OCI-LY7 (cell line): ENCODE measurements around the gene KCNB1. TPM values are rescaled to one million over a fixed set of nuclear protein-coding genes. Genes with fewer than 3 reads are reported as not detected.

Experiments used
- BruUV-seq: library from RNA; stranded (reverse); fragments of 400-500 nt; replicated peaks from 2 replicates; lab custom pipeline; 2021; lab: Mats Ljungman, UMichigan
- CTCF ChIA-PET: fragments of 300-600 bp; sonication (Branson Sonifier 250); formaldehyde crosslinking; loops from one replicate; lab custom pipeline; 2022; ENCODE audit warnings: antibody characterized with exemption; ENCODE audit not compliant: unreplicated experiment; lab: Charles Lee
- POLR2A ChIA-PET: fragments of 300-600 bp; sonication (Branson Sonifier 250); formaldehyde crosslinking; loops from one replicate; lab custom pipeline; 2022; ENCODE audit warnings: antibody characterized with exemption; lab: Charles Lee
- DNase-seq: peaks from one replicate; pipeline ENCODE4 v3.0.0-alpha.2; 2015; ENCODE audit warnings: low spot score
- H2AFZ ChIP-seq: fragments of 200-600 bp; sonication (generic), shearing (Covaris generic); 2 replicates; pipeline ENCODE4 v1.6.1; 2014; ENCODE audit warnings: mild to moderate bottlenecking, antibody characterized with exemption, low read length, moderate library complexity
- H3K27ac ChIP-seq: fragments of 200-600 bp; sonication (generic); 2 replicates; pipeline ENCODE4 v1.5.1; 2014; ENCODE audit warnings: mixed run types, low read depth, mild to moderate bottlenecking, moderate library complexity, low read length, inconsistent platforms; ENCODE audit not compliant: poor library complexity, severe bottlenecking
- H3K36me3 ChIP-seq: fragments of 200-600 bp; sonication (generic); 2 replicates; pipeline ENCODE4 v1.6.1; 2014; ENCODE audit warnings: mild to moderate bottlenecking, antibody characterized with exemption, low read length, moderate library complexity, mixed read lengths; ENCODE audit not compliant: insufficient read depth
- H3K4me1 ChIP-seq: fragments of 200-600 bp; sonication (generic); 2 replicates; pipeline ENCODE4 v1.5.1; 2014; ENCODE audit warnings: mild to moderate bottlenecking, low read length; ENCODE audit not compliant: insufficient read depth, poor library complexity, severe bottlenecking
- H3K4me2 ChIP-seq: fragments of 200-600 bp; sonication (generic); 2 replicates; pipeline ENCODE4 v1.6.1; 2014; ENCODE audit warnings: mild to moderate bottlenecking, low read length
- H3K4me3 ChIP-seq: fragments of 200-600 bp; sonication (generic); 2 replicates; pipeline ENCODE4 v1.5.1; 2014; ENCODE audit warnings: mild to moderate bottlenecking, low read depth, low read length; ENCODE audit not compliant: poor library complexity, severe bottlenecking
- H3K79me2 ChIP-seq: fragments of 200-600 bp; sonication (generic); 2 replicates; pipeline ENCODE4 v1.6.1; 2016; ENCODE audit warnings: low read depth, mild to moderate bottlenecking, low read length, moderate library complexity, mixed read lengths; ENCODE audit not compliant: insufficient read depth
- H3K9me2 ChIP-seq: fragments of 200-600 bp; sonication (generic); 2 replicates; pipeline ENCODE4 v1.6.1; 2016; ENCODE audit warnings: mild to moderate bottlenecking, low read length, mixed read lengths; ENCODE audit not compliant: insufficient read depth
- H3K9me3 ChIP-seq: fragments of 200-600 bp; sonication (generic); 2 replicates; pipeline ENCODE4 v1.6.1; 2014; ENCODE audit warnings: mild to moderate bottlenecking, mixed run types, low read length, mixed read lengths
- H4K20me1 ChIP-seq: fragments of 200-600 bp; sonication (generic); 2 replicates; pipeline ENCODE4 v1.6.1; 2014; ENCODE audit warnings: mild to moderate bottlenecking, antibody characterized with exemption, low read length, moderate library complexity, mixed read lengths; ENCODE audit not compliant: insufficient read depth
- EZH2phosphoT487 ChIP-seq: fragments of 200-600 bp; sonication (generic); IDR thresholded peaks from 2 replicates; pipeline ENCODE4 v1.6.1; 2018; ENCODE audit warnings: low read depth, borderline replicate concordance, mild to moderate bottlenecking, mixed run types, antibody characterized with exemption, low read length, moderate library complexity, mixed read lengths
- intact Hi-C: fragments of 100-400 bp; cut with micrococcal nuclease; formaldehyde crosslinking; loops from one replicate; pipeline ENCODE4 v1.10.0; 2022; ENCODE audit not compliant: unreplicated experiment
- total RNA-seq, 2 experiments: library from RNA; depleted of rRNA in 1 of 2; stranded (reverse); fragments of >200 nt in 1 of 2; shearing (Covaris generic) in 1 of 2; gene quantifications; 2 replicates each; pipeline ENCODE4 v1.2.3, GENCODE V29; 2014 to 2022
- TF ChIP-seq, protein P1 (sequence below): fragments of 200-600 bp; sonication (generic); conservative IDR thresholded peaks from 2 replicates; pipeline ENCODE4 v1.5.1; 2014; ENCODE audit warnings: mild to moderate bottlenecking, antibody characterized with exemption, low read length, moderate library complexity, mixed read lengths

KCNB1 gene
- total RNA-seq, 2 experiments from 2014 or later = not detected

DNA sequence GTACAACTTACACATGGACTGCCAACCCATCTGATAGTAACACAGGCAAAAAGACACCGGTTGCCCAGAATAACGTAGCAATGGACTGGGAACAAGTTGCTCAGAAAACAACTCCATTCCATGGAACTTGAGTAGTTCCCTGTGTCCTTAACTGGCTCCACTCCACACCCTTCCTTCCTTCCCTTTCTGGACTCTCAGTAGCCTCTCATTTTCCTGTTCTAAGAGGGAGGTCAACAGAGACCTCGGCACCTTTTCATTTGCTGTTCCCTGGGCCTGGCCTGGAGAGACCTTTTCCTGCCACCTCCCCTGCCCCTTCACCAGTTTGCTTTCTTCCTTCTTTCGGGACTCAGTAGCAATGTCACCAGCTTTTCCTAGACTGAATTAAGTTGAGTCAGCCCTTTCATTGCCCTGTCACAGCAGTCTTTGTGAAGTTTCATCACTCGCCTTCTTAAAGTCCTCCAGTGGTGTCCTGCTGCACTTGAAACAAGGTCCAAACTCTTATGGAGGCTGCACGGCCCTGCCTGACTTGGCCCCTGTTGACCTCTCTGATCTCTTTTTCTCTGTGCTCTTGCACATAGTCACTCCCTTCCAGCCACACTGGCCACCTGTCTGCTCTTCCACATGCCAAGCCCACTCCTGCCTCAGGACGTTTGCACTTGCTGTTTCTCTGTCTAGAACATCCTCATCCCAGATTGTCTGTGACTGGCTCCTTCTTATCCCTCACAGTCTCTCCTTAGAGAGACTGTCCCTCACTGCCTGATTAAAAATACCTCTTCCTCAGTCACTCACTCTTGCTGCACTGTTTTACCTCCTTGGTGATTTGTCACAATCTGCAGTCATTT, 90.8 kb downstream of the KCNB1 start:
- H3K4me1 ChIP-seq = no peaks in the 10 kb centered on the region
- no peak overlapping the region for H3K27ac ChIP-seq
- no peaks in the 10 kb centered on the region for H3K79me2 ChIP-seq
- H3K4me3 ChIP-seq = no peak overlapping the region
- intact Hi-C loops = no loop called here
- TF ChIP-seq EZH2phosphoT487 = no peak
- TF ChIP-seq, protein P1, sequence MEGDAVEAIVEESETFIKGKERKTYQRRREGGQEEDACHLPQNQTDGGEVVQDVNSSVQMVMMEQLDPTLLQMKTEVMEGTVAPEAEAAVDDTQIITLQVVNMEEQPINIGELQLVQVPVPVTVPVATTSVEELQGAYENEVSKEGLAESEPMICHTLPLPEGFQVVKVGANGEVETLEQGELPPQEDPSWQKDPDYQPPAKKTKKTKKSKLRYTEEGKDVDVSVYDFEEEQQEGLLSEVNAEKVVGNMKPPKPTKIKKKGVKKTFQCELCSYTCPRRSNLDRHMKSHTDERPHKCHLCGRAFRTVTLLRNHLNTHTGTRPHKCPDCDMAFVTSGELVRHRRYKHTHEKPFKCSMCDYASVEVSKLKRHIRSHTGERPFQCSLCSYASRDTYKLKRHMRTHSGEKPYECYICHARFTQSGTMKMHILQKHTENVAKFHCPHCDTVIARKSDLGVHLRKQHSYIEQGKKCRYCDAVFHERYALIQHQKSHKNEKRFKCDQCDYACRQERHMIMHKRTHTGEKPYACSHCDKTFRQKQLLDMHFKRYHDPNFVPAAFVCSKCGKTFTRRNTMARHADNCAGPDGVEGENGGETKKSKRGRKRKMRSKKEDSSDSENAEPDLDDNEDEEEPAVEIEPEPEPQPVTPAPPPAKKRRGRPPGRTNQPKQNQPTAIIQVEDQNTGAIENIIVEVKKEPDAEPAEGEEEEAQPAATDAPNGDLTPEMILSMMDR = no peak
- no peak for DNase-seq
- H3K9me3 ChIP-seq = no peaks in the 10 kb centered on the region
- no peaks in the 10 kb centered on the region for H4K20me1 ChIP-seq
- POLR2A ChIA-PET = no interaction called here
- no peaks in the 10 kb centered on the region for H3K36me3 ChIP-seq
- no peak overlapping the region for H2AFZ ChIP-seq
- no peaks in the 10 kb centered on the region for H3K9me2 ChIP-seq
- CTCF ChIA-PET = no interaction called here
- no TSS peak for BruUV-seq
- H3K4me2 ChIP-seq = no peak overlapping the region

DNA sequence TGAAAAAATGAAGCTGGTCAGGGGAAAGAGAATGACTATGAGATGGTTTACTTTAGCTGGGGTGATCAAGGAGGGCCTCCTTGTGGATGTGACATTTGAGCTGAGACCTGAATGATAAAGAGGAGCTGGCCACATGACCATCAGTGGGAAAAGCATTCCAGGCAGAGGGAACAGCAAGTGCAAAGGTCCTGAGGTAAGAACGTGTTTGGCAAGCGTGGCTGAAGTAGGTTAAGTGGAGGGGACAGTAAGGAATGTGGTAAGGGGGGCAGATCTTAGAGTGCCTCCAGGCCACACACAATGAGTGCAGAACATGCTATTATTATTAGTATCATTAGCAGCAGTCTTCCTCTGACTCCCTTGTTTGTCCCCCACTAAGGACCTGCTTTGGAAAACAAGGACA, 92.6 kb downstream of the KCNB1 start:
- Histone ChIP-seq H3K27ac (no peak overlapping the region), H4K20me1 (no peaks in the 10 kb centered on the region), H3K4me1 (no peaks in the 10 kb centered on the region), H3K4me3 (no peak overlapping the region), H3K9me2 (no peaks in the 10 kb centered on the region), H3K79me2 (no peaks in the 10 kb centered on the region), H3K9me3 (no peaks in the 10 kb centered on the region), H3K4me2 (no peak overlapping the region), H3K36me3 (no peaks in the 10 kb centered on the region), H2AFZ (no peak overlapping the region)
- POLR2A ChIA-PET = interaction anchor here (0.5 kb wide), 1 partner anchor 9 kb away, joined by 9 read pairs; no protein-coding TSS in a partner anchor
- TF ChIP-seq, protein P1 = no peak
- TF ChIP-seq EZH2phosphoT487 = no peak
- BruUV-seq = no TSS peak
- DNase-seq = no peak
- CTCF ChIA-PET = no interaction called here
- intact Hi-C loops = loop anchor here (5.0 kb wide), 1 partner anchor 142 kb away; no protein-coding TSS in a partner anchor

DNA sequence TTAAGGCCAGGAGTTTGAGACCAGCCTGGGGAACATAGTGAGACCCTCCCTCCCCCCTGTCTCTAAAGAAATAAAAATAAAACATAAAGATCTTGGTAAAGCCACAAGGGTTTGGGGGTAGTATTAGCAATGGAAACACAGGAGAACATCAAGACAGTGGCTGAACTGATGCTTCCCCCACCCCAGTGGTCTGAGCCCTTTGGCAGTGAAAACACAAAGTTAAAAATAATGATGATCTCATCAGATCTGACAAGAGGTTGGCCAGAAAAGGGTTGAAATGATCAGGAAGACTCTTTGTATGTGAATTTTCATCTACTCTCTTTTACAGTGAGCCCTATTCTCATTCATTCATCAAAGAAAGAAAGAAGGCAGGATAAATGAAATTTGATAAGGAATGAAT, 93.7 kb downstream of the KCNB1 start:
- H3K4me1 ChIP-seq = no peaks in the 10 kb centered on the region
- H3K4me2 ChIP-seq = no peak overlapping the region
- H2AFZ ChIP-seq = no peak overlapping the region
- H3K36me3 ChIP-seq = no peaks in the 10 kb centered on the region
- no peak overlapping the region for H3K4me3 ChIP-seq
- H3K9me2 ChIP-seq = no peaks in the 10 kb centered on the region
- no peaks in the 10 kb centered on the region for H3K79me2 ChIP-seq
- intact Hi-C loops = loop anchor here (5.0 kb wide), 1 partner anchor 144 kb away; no protein-coding TSS in a partner anchor
- no TSS peak for BruUV-seq
- DNase-seq = no peak
- TF ChIP-seq, protein P1 = no peak
- no peak for TF ChIP-seq EZH2phosphoT487
- POLR2A ChIA-PET = no interaction called here
- no peaks in the 10 kb centered on the region for H3K9me3 ChIP-seq
- H4K20me1 ChIP-seq = no peaks in the 10 kb centered on the region
- CTCF ChIA-PET = no interaction called here
- H3K27ac ChIP-seq = no peak overlapping the region
